ENCODE data around the gene TP53RK. TPM values are rescaled to one million over a fixed set of nuclear protein-coding genes. Genes with fewer than 3 reads are reported as not detected.

Gene TP53RK
- total RNA-seq (2022; extraction: Qiagen RNA extraction), result 12.5 to 13.3 TPM (median 12.7 TPM) in 5 replicates

DNA sequence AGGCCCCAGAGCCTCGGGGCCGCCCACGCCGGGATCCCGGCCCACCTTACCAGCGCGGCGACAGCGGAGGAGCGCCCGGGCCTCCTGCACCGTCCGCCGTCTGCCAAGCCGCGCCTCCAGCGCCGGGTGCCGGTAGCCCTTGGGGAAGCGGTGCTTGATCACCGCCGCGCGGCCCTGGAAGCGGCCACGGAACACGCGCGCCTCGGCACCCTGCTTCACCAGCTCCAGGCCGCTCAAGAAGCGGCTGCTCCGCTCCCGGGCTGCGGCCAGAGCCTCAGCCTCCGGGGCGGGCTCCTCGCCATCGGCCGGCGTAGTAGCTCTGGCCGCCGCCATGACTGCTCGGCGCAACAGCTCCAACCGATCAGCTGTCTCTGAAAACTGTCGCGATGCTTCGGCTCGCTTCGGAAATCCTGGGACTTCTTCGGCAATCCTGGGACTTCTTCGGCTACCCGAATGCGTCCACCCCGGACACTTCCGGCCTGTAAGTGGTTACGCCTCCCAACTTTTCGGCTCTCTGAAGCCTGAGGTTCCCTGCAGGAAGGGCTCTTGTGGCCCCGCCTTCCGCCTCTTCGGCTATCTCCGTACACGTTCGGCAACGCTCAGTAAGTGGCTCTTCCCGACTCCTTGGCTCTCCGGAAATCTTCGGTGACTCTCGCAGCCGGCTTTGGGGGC is at the start of gene TP53RK:
TSS of gene TP53RK (minus strand) at position 363 of the 672 bp plus-strand sequence. CDS start at position 333, 30 bp downstream.

DNA sequence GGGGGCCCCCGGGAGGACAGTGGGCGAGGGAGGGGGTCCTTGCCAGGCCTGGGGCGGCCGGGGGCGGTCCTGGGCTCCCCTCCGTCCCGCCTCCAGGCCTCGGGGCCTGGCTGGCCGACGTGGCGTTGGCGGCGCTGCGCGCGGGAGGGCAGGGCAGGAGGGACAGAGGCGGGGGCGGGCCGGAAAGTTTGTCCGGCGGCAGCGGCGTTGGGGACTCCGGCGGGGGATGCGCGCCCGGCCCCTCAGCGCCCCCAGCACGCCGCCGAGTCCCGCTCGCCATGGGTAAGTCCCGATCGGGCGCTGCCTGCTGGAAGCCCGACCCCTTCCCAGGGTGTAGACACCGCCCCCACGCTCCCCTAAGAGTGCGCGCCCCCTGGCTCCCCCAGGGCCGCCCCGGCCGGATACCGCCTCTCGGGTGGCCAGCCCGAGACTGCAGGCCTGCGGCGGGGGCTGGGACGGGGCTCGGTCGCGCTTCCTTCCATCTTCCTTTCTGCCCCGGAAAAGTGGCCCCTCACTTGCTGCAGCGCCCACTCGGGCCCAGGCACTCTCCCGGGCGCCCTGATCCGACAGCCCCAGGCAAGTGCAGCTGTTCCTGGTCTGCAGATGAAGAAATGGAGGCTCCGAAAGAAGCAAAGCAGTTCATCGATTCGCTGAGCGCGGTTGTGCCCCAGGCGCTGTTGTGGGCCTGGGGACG is 20.4 kb upstream of the TP53RK start, which contains the start of gene SLC2A10:
TSS of gene SLC2A10 (plus strand) at position 191 of the 694 bp plus-strand sequence. CDS start at position 279, 88 bp downstream.

DNA sequence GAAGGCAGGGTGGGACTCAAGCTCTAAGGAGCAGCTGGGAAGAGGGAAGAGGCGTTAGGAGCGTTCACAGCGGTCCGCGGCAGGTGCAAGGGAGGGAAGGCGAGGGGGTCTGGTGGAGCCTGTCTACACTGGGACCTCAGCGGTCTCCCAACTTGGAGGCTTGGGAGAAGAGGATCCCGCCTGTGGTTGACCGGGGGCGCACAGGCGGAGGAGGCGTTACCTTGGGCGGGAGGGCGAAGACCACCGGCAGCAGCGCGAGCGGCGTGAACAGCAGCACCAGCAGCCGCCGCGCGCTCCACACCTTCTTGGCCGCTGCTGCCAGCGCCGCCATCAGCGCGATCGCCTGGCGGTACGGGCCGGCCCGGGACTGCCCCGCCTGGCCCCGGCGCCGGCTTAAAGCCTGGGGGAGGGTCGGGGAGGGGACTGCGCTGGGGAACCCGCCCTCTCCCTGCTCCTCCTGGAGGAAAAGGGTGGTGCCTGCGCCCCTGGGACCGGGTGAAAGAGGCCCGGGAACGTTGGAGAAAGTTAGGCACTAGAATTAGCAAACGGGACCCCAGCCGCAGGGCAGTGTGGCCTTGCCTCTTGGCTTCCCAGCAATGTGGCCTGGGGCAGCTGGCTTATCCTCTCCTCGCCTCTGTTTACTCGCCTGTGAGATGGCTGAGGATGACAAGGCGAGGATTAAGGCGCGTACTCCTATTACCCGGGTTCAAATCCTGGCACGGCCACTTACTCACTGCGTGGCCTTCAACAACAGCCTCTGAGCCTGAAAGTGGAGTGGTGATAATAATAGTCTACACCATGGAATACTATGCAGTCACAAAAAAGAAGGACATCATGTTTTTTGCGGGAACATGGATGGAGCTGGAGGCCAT is 37.9 kb downstream of the TP53RK start, which contains the start of gene SLC13A3:
TSS of gene SLC13A3 (minus strand) at position 369 of the 872 bp plus-strand sequence. CDS start at position 331, 38 bp downstream.

Other genes with a start within 250 kb of the TP53RK start
- gene ZNF334, start 175.9 kb downstream of the TP53RK start, total RNA-seq (2022; extraction: Qiagen RNA extraction), result not detected in 5 replicates
- gene OCSTAMP, start 138.8 kb downstream of the TP53RK start, total RNA-seq (2022; extraction: Qiagen RNA extraction), result not detected in 5 replicates
- 0.07 TPM in 1 of 5 replicates, not detected in the others for gene SLC13A3, start 38.0 kb downstream of the TP53RK start, total RNA-seq (2022; extraction: Qiagen RNA extraction)
- not detected in 5 replicates for gene SLC2A10, start 20.2 kb upstream of the TP53RK start, total RNA-seq (2022; extraction: Qiagen RNA extraction)
- 2.0 to 3.3 TPM (median 2.9 TPM) in 5 replicates for gene EYA2, start 205.4 kb upstream of the TP53RK start, total RNA-seq (2022; extraction: Qiagen RNA extraction)